ENCODE measurements around the gene MATK. TPM values are rescaled to one million over a fixed set of nuclear protein-coding genes. Genes with fewer than 3 reads are reported as not detected.
A peak's percentile ranks its signal among the peaks of the same experiment; 100 is the strongest.

Gene MATK
- total RNA-seq, 1 donor from 2014 or later = not detected

- TF ChIP-seq, protein P1, sequence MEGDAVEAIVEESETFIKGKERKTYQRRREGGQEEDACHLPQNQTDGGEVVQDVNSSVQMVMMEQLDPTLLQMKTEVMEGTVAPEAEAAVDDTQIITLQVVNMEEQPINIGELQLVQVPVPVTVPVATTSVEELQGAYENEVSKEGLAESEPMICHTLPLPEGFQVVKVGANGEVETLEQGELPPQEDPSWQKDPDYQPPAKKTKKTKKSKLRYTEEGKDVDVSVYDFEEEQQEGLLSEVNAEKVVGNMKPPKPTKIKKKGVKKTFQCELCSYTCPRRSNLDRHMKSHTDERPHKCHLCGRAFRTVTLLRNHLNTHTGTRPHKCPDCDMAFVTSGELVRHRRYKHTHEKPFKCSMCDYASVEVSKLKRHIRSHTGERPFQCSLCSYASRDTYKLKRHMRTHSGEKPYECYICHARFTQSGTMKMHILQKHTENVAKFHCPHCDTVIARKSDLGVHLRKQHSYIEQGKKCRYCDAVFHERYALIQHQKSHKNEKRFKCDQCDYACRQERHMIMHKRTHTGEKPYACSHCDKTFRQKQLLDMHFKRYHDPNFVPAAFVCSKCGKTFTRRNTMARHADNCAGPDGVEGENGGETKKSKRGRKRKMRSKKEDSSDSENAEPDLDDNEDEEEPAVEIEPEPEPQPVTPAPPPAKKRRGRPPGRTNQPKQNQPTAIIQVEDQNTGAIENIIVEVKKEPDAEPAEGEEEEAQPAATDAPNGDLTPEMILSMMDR (conservative IDR thresholded peaks at IDR 0.05) = no peak
- Mint-ChIP-seq H3K27ac (ENCODE audit: unreplicated experiment) (no peak overlapping the region), H3K4me1 (no peaks in the 10 kb centered on the region), H3K36me3 (ENCODE audit: low read depth) (no peaks in the 10 kb centered on the region), H3K9me3 (no peaks in the 10 kb centered on the region), H3K27me3 (ENCODE audit: low read depth) (peaks cover 14% of the 10 kb centered on the region), H3K4me3 (no peak overlapping the region)
- no peak for DNase-seq (ENCODE audit: low read depth, low spot score)
These were observed 48.5 kb downstream of the MATK start for GRCh38 chr19:3737487-3738205.

DNA sequence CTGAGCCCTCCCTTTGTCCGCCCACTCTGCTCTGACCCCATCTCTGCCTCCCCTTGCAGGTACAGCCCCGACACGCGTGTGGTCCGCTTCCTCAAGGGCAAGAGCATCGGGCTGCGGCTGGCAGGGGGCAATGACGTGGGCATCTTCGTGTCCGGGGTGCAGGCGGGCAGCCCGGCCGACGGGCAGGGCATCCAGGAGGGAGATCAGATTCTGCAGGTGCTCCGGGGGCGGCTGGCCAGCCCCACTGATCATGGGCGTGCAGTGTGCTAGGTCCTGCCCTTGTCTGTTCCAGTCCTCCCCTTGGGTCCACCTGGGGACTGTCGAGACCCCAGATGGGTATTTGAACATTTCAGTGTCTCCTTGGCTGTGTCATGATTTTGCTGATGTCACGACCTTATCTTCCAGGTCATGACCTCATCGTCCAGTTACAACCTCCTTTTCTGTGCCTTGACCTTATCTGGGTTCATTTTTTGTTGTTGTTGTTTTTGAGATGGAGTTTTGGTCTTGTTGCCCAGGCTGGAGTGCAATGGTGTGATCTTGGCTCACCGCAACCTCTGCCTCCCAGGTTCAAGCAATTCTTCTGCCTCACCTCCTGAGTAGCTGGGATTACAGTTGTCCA lies 50.0 kb downstream of the MATK start:
- TF ChIP-seq, protein P1 (conservative IDR thresholded peaks at IDR 0.05) = no peak
- Mint-ChIP-seq H3K4me1 (no peaks in the 10 kb centered on the region), H3K4me3 (no peak overlapping the region)

GRCh38 chr19:3734310-3734600 lies 51.9 kb downstream of the MATK start:
- H3K27ac Mint-ChIP-seq (ENCODE audit: unreplicated experiment) = no peak overlapping the region
- H3K4me3 Mint-ChIP-seq = no peak overlapping the region
- no peaks in the 10 kb centered on the region for H3K4me1 Mint-ChIP-seq
- TF ChIP-seq, protein P1 (conservative IDR thresholded peaks at IDR 0.05) = no peak
- H3K36me3 Mint-ChIP-seq (ENCODE audit: low read depth) = no peaks in the 10 kb centered on the region
- H3K9me3 Mint-ChIP-seq = no peaks in the 10 kb centered on the region
- no peak for DNase-seq (ENCODE audit: low read depth, low spot score)
- H3K27me3 Mint-ChIP-seq (ENCODE audit: low read depth) = peaks cover 20% of the 10 kb centered on the region

More for the DNA sequence above, 50.0 kb downstream of the MATK start:
- Mint-ChIP-seq H3K9me3 (no peaks in the 10 kb centered on the region), H3K27me3 (ENCODE audit: low read depth) (peaks cover 16% of the 10 kb centered on the region), H3K27ac (ENCODE audit: unreplicated experiment) (peak overlapping the region; percentile 4), H3K36me3 (ENCODE audit: low read depth) (no peaks in the 10 kb centered on the region)
- DNase-seq (ENCODE audit: low read depth, low spot score) = no peak

DNA sequence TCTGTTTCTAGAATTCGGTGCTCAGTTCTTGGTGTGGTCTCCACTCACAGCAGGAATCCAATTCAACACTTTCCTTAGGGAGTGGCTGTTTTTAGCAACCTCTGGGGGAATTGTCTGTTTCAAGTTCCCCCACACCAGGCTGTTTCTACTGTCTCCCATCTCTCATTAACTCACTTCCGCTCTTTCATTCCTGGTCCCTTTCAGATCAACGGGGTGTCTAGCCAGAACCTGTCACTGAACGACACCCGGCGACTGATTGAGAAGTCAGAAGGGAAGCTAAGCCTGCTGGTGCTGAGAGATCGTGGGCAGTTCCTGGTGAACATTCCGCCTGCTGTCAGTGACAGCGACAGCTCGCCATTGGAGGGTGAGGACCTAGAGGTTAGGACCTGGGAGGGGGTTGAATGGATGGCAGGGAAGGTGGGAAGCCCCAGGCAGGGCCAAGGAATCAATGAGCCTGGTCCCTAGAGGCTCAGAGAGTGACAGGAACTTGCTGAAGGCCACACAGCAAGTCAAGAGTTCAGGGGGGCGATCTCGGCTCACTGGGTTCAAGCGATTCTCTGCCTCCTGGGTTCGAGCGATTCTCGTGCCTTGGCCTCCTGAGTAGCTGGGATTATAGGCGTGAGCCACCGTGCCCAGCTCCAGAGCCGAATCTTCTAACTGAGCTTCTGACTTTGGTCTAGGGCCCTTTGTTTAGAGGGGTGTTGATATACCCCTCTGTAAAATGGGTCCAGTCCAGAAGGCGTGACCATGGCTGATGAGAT lies 52.5 kb downstream of the MATK start:
- H3K4me1 Mint-ChIP-seq = no peaks in the 10 kb centered on the region
- TF ChIP-seq, protein P1 (conservative IDR thresholded peaks at IDR 0.05) = no peak
- peaks cover 22% of the 10 kb centered on the region for H3K27me3 Mint-ChIP-seq (ENCODE audit: low read depth)
- H3K4me3 Mint-ChIP-seq = no peak overlapping the region
- no peak for DNase-seq (ENCODE audit: low read depth, low spot score)
- H3K27ac Mint-ChIP-seq (ENCODE audit: unreplicated experiment) = peak overlapping the region; percentile 66
- H3K36me3 Mint-ChIP-seq (ENCODE audit: low read depth) = no peaks in the 10 kb centered on the region
- H3K9me3 Mint-ChIP-seq = no peaks in the 10 kb centered on the region

DNA sequence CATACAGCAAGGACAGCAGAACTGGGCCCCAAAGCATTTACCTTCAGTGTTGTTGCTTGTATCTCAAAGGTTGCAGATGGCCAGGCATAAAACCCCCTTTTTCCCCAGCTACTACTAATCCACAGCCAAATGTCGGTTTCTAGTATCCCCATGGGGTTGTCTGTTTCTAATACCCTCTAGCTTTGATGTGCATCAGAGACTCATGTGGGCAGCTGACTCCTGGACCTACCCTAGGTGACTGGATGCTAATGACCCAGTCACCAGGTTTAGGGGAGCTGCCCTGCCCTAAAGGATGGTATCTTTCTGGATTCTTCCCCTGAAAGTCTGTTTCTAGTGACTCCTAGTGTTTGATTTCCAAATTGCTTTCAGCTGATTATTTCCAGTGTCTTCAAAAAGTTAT lies 54.1 kb downstream of the MATK start:
- H3K9me3 Mint-ChIP-seq = no peaks in the 10 kb centered on the region
- no peaks in the 10 kb centered on the region for H3K36me3 Mint-ChIP-seq (ENCODE audit: low read depth)
- no peak overlapping the region for H3K4me3 Mint-ChIP-seq
- DNase-seq (ENCODE audit: low read depth, low spot score) = no peak
- H3K27ac Mint-ChIP-seq (ENCODE audit: unreplicated experiment) = no peak overlapping the region
- no peaks in the 10 kb centered on the region for H3K4me1 Mint-ChIP-seq
- TF ChIP-seq, protein P1 (conservative IDR thresholded peaks at IDR 0.05) = no peak
- peaks cover 20% of the 10 kb centered on the region for H3K27me3 Mint-ChIP-seq (ENCODE audit: low read depth)
